ENCODE results near the gene GATD1.

Gene GATD1

DNA sequence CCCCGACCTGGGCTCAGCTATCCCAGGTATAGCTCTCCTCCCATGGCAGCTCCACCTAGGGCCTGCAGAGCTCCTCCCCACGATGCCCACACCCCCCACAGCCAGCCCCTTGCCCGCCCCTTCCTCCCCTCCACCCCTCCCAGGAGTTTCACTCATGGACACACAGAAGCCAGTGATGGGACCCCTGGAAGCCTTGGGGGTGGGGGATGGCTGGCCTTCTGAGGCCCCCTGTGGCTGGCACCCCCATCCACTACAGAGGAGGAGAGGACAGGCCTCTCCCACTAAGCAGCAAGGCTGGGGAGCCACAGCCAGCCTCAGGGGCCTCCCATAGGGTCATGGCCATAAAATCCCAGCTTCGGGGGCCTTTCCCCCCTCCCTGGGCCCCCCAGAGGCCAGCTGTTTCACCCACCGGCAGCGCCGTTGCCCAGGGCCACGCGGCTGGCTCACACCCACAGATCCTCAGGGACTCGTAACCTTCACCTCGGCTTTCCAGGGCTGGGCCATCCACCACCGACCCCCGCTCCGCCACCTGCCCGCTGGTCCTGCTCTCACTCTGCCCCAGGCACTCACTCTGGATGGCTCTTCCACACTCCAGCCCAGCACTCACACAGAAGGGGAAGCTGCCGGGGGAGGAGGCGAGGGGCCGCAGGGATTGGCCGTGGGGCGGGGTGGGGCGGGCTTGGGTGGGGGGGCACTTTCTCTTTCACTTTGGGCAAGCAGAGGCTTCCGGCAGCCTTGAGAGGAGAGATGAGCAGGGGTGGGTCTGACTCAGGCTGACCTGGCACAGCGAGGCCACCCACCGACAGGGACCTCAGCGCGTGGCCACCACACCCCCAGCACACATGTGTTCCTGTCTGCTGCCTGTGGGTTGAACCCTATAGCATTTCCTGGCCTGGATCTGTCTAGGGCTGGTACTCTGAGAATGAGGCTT lies 18.6 kb upstream of the GATD1 start:
- DNase-seq, result peak; percentile 71

DNA sequence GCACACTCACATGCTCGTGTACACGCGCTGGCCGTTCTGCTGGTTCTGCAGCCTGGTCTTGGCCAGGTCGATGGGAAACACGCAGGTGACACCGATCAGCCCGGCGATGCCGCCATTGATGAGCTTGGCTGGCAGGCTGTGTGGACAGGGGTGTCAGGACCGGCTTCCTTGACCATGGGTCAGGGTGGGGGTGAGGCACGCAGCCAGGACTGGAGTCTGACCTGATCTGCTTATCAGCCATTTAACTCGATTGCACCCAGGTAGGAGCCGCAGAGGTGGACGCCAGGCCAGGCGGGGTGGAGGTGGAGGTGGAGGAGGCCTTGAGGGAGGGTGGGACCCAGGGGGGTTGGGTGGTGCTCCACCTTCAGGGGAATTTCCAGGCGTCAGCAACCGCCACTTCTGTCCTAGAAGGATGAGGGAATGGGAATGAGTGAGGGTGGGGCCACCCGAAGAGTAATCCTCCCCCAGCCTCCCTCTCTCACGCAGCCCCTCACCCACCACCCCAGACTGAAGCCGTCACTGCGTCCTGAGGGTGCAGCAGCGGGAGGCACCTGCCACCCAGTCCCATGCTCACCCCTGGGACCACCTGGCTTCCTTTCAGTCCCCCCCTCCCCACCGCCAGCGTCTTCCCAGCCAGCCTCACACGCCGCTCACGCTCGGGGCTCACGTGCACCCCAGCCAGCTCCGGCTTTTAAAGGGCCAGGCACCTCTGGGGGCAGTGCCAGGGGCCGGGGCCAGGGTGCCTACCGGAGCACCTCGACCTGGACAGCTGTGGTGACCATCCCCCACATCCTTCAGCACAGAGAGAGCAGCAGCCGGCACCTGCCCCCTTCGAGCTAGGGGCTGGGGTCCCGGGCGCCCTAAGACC lies 17.7 kb upstream of the GATD1 start:
- DNase-seq, result no peak

DNA sequence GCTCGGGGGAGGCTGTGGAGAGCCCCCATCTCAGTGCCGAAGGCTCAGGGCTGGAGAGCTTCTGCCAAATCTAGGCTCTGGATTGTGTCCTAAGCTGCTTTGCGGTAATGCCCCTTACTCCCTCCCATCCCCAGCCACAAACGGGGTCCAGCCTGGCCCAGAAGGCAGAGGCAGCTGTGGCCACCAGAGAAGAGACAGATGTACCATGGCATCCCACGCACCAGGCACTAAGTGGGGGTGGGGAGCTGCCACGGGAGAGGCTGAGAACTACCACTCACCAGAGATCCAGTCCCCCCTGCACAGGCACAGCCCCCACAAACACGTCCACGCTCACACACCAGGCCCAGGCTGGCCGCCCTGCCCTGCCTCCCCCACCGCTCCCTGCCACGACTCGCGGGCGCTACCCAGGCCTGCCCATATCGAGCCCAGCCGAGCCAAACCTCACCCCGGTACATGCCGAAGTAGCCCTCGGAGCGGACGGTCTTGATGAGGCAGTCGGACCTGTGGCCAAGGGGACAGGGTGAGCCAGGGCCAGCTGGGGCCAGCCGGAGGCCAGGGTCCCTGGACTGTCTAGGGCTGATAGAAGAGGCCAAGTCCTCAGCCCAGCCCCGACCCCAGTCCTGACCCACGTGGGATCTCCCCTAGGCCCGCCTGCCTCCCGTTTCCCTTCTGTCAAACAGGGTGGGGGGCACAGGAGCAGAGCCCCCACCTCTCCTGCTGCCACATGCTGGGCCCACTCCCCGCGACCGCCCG lies 16.9 kb upstream of the GATD1 start:
- DNase-seq, result no peak

DNA sequence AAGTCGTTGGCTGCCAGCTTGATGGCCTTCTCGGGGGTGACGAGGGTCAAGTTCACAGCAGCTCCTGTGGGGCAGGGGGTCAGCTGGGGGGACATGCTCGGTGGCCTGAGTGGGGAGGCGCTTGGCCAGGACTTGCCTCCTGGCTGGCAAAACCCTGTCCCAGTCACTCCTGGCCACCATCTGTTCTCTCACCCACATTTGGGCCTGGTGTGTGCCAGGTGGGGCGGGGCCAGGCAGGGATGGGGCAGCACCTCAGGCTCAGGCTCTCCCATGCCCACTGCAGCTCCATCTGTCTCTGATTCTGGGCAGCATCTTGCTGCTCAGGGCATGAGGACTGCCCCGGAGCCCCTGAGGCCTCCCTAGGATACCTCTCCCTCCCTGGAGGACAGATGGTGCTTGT lies 16.3 kb upstream of the GATD1 start:
- DNase-seq, result no peak

GRCh38 chr11:792873-793272 lies 15.6 kb upstream of the GATD1 start:
- DNase-seq, result no peak

DNA sequence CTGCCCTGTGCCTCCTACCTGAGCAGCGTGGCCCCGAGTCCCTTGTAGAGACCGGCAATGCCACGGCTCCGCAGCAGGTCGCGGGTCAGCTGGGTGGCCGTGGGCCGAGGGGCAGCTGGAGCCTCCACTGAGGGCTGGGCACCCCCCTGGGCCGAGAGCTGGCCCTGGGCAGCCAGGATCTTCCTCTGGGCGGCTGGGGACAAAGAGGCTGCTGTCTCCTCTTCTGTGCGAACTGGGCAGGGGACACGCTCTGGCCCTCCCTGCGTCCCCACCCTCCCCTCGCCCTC lies 15.2 kb upstream of the GATD1 start:
- no peak for DNase-seq

DNA sequence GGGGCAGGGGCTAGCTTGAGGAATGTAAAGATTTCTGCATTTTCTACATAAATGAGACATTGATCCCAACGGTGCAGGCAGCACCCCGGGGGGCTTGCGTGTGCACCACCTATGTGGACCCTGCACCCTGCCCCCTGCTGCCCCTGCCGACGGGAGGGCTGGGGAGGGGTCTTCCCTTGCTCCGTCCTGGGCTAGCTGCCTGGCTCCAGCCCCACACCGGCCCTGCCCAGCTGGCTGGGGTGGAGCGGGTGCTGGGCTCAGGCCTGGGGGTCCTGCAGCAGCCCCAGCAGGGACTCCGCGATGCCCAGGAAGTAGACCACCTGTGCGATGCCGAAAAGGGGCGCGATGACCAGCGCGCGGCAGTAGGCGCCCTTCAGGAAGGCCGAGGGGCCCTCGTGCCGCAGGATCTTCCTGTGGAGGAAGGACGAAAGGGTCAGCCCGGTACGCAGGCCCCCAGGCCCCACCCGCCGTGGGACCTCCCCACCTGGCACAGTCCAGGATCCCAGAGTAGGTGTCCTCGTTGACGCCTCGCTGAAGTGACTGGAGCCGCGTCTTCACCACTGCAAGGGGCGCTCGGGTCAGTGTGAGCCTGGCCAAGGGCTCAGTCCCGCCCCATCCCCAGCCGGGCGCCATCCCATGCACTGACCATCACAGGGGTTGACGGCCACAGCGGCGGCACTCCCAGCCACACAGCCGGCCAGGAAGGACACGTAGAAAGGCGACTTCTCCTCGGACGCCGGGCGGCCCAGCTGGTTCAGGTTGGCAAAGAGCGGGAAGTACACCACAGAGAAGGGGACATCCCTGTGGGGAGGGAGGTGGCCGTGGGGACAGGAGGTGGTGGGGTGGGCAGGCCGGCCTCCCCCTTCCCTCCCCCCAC lies 14.6 kb upstream of the GATD1 start:
- no peak for DNase-seq

DNA sequence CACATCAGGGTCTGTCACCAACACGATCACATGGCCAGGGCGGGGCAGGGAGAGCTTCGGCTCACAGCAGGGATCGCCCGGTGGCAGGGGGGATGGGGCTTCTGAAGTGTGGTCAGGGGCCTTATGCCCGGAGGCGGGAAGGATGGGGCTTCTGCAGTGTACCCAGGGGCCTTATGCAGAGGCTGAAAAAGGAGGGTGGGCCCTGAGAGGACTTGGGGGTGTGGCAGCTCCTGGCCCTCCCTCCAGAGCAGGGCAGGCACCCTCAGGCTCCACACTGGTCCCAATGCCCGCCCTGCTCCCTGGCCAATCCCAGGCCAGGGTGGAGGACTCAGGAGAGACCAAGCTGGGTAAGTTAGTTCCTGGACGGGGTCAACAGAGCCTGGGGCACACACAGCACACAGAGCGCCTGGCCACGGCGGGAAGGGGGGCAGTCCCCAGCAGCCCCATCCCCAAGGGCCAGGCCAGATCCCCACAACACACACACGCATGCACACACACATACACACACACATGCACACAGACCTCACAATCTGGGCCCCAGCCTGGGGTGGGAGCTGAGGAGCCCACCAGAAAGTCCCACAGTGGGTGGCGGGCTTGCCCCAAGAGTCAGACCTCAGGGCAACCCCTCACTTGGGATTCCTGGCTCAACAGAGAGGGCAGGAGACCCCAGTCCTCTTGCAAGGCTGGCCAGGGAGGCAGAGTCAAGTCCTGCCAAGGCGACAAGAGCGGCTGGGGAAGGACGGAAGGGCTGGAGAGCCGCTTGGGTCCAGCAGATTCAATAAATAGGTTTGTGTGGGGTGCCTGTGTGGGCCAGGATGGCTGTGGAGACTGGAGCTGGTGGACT lies 13.7 kb upstream of the GATD1 start:
- no peak for DNase-seq

DNA sequence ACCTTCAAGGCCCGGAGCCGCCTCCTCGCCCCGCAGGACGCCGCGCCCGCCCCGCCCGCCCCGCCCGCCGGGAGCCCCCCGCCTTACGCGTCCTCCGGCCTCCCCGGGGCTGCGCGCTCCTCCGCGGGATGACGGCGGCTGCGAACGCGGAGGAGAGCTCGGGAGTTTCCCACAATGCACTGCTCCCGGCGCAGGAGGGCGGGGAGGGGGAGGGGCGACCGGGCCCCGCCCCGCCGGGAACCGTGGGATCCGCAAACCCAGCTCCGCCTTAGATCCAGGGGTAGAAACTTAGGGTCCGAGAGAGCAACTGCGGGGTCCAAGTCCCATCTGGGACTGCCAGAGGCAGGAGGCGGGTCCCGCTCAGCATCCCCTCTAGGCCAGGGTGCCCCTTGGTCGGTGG lies 12.7 kb upstream of the GATD1 start, which contains the start of gene CEND1:
CEND1 (minus strand) TSS at position 148 of the 400 bp plus-strand sequence. CDS start 1,514 bp downstream, outside the sequence.
- no peak for DNase-seq

DNA sequence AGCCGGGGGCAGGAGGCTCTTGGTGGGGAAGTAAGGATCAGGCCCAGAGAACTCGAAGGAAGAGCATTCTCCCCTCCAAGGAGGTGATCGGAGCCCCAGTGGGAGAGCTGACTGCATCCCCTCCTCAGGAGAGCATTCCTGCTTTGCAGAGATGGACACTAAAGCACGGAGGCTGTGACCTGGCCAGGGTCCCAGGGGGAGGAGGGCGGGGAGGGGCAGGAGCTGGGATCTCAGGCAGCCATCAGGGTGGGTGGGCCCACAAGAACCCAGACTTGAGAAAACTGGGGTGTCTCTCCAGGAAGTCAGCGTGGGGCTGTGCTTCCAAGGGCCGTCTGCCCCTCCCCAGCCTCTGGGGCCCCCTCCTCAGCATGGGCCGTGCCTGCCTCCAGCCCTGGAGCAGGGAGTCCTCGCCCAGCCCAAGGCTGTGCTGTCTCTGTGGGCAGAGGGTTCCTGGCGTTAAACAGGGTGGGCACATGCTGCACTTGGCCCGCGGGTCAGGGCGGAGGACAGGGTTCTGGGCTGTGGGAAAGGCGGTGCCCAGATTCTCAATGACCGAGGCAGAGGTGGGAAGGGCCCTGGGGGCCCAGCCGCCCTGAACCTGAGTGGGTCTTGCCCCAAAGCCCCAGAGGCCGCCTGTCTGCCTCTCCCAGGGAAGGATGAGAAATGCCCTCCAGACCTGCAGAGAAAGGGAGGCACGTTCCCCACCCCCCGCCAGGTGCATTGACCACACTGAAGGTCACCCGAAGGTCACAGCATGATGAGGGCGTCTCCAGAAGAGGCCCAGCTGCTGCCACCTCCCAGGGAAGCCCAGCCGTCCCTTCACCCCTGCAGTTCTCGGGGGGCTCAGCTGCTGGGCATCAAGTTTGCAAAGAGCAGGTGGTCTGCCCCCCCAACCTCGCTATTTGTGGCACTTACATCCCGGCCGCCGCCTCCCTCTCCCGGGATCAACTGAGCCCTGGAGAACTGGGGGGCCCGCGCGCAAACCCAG lies 12.0 kb upstream of the GATD1 start:
- no peak for DNase-seq

DNA sequence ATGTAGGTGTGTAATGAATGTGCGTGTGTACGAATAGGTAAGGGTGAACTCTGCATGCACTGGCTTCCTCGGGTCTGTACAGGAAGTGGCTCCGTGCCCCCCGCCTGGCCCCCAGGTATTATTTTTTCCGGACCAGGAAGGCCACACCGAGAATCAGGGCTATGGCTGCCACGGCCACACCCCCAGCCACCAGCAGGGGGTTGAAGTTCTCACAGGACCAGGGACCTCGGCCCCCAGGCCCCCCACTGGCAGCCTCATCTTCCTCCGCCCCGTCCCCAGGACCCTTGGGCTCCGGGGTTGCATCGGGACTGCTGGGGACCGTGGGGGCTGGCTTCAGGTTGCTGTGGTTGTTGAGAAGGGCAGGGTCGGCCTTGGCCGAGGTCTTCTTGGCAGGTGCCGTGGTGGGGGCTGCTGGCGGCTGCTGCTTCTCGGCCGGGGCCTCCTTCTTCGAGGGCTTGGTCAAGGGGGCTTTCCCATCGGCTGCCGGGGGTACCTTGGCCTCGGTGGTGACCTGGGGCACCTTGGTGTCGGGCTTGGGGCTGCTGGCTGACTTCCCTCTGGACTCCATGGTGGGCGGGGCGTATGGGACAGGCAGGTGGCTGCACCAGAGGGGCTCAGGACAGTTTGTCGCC lies 10.8 kb upstream of the GATD1 start:
- no peak for DNase-seq

DNA sequence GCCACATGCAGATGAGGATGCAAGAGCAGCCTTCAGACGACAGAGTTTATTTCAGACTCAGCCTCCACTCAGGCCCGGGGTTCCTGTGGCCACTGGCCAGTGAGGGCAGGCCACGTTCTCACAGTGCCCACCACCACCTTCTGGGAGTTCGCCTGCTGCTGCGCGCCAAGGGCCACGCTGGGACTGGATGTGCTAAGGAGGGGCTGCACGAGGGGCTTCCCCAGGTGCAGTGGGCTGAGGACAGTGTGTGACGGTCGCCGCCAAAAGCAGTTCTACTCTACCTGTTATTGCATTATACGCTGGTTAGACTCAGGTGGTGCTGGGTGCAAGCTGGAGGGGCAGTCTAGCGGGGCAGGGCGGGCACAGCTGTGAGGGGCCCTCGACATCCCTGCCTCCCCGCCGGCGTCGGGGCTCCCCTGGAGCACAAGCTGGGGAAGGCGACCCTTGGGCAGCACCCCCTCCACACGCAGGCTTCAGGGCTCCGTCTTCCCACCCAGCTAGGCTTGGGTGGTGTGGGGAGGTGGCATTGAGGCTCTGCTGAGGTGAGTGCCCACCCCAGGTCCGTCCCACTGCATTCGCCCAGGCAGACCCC lies 9.9 kb upstream of the GATD1 start:
- DNase-seq, result no peak

- no peak for DNase-seq
Measured at GRCh38 chr11:786235-787083, 9.2 kb upstream of the GATD1 start.

- DNase-seq, result no peak
Measured at GRCh38 chr11:783581-784015, 6.3 kb upstream of the GATD1 start.

DNA sequence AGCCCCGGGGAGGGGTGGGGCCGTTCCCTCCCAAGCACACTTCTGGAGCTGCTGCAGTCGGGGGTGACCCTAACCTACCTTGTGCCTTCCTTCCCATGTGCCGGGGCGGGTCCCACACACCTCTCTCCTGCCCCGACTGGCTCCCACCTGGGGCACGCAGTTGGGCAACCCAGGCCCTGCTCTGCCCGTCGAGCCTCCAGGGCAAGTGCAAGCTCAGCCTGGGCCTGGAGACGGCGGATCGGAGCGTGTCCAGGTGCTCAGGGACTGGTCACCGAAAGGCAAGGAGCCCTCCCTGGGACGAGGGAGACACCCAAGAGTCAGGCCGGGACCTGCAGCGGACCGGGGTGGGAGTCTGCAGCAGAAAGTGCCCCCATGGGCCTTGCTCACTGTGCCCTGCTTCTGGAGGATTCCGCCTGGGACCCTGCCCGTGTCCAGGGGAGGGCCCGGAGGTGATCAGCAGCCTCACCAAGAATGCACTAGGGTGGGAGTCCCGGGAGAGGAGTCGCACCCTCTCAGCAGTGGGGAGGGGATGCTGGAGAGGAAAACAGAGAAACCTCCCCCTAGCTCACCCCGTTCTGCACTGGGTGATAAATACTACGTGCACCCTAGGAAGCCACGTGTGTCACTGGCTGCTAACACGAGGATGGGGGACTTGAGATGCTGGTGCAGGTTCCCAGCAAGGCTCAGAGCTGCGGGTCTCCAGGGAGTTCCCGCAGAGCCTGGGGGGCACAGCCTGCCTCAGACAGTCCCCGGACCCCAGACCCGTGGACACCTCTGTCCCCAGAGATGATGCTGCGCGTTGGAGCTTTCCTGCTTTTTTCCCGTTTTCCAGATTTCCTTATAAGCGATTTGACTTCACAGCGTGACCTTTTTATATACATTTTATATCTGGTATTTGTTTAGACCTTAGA lies 5.2 kb upstream of the GATD1 start:
- DNase-seq, result no peak

- no peak for DNase-seq
Measured at GRCh38 chr11:779955-780532, 2.8 kb upstream of the GATD1 start.

All from central memory CD4-positive, alpha-beta T cell (primary cell).